ENCODE results near the gene TOP2B.

GRCh38 chr3:25693238-25693637 lies 28.5 kb upstream of the TOP2B start:
- TF ChIP-seq CTCF (IDR thresholded peaks at IDR 0.05; ENCODE audit: low read depth, low read length) (no peak), POLR2A (IDR thresholded peaks at IDR 0.05; ENCODE audit: extremely low read depth, insufficient read length) (no peak)

Measured in NB4 (cell line).